HEK293 (cell line): Measurements from ENCODE around the gene MATN1.

Source experiments
- KLF16 ChIP-seq: fragments of 450-650 bp; formaldehyde crosslinking; IDR thresholded peaks from 2 replicates; pipeline ENCODE4 v1.5.1; 2017; ENCODE audit warnings: missing biosample characterization, missing genetic modification characterization
- TRIM28 ChIP-seq: IDR thresholded peaks from 2 replicates; pipeline ENCODE4 v1.6.1; 2011; ENCODE audit warnings: low read length, control low read depth, borderline replicate concordance
- YY1 ChIP-seq: fragments of 450-650 bp; formaldehyde crosslinking; IDR thresholded peaks from 2 replicates; pipeline ENCODE4 v1.5.1; 2018; ENCODE audit warnings: missing biosample characterization, missing genetic modification characterization
- ZBTB21 ChIP-seq: fragments of 450-650 bp; formaldehyde crosslinking; IDR thresholded peaks from 2 replicates; pipeline ENCODE4 v1.5.1; 2017; ENCODE audit warnings: missing biosample characterization, missing genetic modification characterization
- ZBTB48 ChIP-seq: fragments of 450-650 bp; formaldehyde crosslinking; IDR thresholded peaks from 2 replicates; pipeline ENCODE4 v1.5.1; 2016; ENCODE audit warnings: missing biosample characterization, missing genetic modification characterization
- ZFP37 ChIP-seq: fragments of 450-650 bp; formaldehyde crosslinking; IDR thresholded peaks from 2 replicates; pipeline ENCODE4 v1.5.1; 2016; ENCODE audit warnings: missing biosample characterization, missing genetic modification characterization
- ZNF311 ChIP-seq: fragments of 450-650 bp; formaldehyde crosslinking; IDR thresholded peaks from 2 replicates; pipeline ENCODE4 v1.5.1; 2017; ENCODE audit warnings: missing biosample characterization, missing genetic modification characterization, borderline replicate concordance
- ZNF768 ChIP-seq: fragments of 450-650 bp; formaldehyde crosslinking; IDR thresholded peaks from 2 replicates; pipeline ENCODE4 v1.5.1; 2018; ENCODE audit warnings: missing biosample characterization, mild to moderate bottlenecking, missing genetic modification characterization
- TF ChIP-seq, protein P1 (sequence below): fragments of 450-650 bp; formaldehyde crosslinking; IDR thresholded peaks from 2 replicates; pipeline ENCODE4 v1.5.1; 2016; ENCODE audit warnings: missing biosample characterization, missing genetic modification characterization, low read depth
- TF ChIP-seq, protein P2 (sequence below): fragments of 450-650 bp; formaldehyde crosslinking; IDR thresholded peaks from 2 replicates; pipeline ENCODE4 v1.5.1; 2016; ENCODE audit warnings: missing biosample characterization, missing genetic modification characterization
- TF ChIP-seq, protein P3 (sequence below): fragments of 450-650 bp; formaldehyde crosslinking; IDR thresholded peaks from 2 replicates; pipeline ENCODE4 v1.5.1; 2016; ENCODE audit warnings: missing biosample characterization, missing genetic modification characterization

DNA sequence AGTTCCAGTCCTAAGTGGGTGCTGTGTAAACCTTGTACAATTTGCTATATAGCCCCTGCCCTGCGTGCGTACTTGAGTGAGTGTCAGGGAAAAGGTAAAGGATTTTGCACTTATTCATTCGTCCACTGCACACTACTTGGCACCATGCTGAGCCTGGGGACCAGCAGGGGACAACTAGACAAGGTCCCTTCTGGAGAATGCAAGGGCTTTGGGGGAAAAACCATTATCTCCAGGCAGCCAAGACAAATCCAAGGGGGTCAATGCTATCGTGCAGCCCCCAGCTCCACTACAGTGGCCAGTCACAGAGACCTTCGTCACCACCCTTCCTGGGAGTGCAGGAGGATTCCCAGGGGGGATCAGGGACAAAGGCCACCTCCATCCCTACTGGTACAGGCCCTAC is 39.7 kb downstream of the MATN1 start:
- TF ChIP-seq, protein P1, sequence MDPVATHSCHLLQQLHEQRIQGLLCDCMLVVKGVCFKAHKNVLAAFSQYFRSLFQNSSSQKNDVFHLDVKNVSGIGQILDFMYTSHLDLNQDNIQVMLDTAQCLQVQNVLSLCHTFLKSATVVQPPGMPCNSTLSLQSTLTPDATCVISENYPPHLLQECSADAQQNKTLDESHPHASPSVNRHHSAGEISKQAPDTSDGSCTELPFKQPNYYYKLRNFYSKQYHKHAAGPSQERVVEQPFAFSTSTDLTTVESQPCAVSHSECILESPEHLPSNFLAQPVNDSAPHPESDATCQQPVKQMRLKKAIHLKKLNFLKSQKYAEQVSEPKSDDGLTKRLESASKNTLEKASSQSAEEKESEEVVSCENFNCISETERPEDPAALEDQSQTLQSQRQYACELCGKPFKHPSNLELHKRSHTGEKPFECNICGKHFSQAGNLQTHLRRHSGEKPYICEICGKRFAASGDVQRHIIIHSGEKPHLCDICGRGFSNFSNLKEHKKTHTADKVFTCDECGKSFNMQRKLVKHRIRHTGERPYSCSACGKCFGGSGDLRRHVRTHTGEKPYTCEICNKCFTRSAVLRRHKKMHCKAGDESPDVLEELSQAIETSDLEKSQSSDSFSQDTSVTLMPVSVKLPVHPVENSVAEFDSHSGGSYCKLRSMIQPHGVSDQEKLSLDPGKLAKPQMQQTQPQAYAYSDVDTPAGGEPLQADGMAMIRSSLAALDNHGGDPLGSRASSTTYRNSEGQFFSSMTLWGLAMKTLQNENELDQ: no peak
- TF ChIP-seq KLF16 (tag by site-specific recombination) (no peak), TRIM28 (no peak), ZBTB48 (tag by site-specific recombination) (no peak), ZNF768 (no peak), ZNF311 (tag by site-specific recombination) (no peak), ZFP37 (tag by site-specific recombination) (no peak), YY1 (tag by site-specific recombination) (no peak), ZBTB21 (tag by site-specific recombination) (no peak)
- TF ChIP-seq, protein P2, sequence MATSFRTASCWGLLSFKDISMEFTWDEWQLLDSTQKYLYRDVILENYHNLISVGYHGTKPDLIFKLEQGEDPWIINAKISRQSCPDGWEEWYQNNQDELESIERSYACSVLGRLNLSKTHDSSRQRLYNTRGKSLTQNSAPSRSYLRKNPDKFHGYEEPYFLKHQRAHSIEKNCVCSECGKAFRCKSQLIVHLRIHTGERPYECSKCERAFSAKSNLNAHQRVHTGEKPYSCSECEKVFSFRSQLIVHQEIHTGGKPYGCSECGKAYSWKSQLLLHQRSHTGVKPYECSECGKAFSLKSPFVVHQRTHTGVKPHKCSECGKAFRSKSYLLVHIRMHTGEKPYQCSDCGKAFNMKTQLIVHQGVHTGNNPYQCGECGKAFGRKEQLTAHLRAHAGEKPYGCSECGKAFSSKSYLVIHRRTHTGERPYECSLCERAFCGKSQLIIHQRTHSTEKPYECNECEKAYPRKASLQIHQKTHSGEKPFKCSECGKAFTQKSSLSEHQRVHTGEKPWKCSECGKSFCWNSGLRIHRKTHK (tag by site-specific recombination): no peak
- TF ChIP-seq, protein P3, sequence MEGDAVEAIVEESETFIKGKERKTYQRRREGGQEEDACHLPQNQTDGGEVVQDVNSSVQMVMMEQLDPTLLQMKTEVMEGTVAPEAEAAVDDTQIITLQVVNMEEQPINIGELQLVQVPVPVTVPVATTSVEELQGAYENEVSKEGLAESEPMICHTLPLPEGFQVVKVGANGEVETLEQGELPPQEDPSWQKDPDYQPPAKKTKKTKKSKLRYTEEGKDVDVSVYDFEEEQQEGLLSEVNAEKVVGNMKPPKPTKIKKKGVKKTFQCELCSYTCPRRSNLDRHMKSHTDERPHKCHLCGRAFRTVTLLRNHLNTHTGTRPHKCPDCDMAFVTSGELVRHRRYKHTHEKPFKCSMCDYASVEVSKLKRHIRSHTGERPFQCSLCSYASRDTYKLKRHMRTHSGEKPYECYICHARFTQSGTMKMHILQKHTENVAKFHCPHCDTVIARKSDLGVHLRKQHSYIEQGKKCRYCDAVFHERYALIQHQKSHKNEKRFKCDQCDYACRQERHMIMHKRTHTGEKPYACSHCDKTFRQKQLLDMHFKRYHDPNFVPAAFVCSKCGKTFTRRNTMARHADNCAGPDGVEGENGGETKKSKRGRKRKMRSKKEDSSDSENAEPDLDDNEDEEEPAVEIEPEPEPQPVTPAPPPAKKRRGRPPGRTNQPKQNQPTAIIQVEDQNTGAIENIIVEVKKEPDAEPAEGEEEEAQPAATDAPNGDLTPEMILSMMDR (tag by site-specific recombination): no peak
